RWPE2 (cell line): Measurements from ENCODE around the gene CENPN.

Source experiments
- ATAC-seq: fragments of 200-7000 bp; cut with Tn5 transposase; 3 replicates; pipeline ENCODE4 v1.9.1; 2021; ENCODE audit warnings: low read depth
- DNase-seq: peaks from one replicate; pipeline ENCODE4 v3.0.0-alpha.2; 2020; ENCODE audit warnings: low spot score
- H3K27ac ChIP-seq: fragments of 450-650 bp; 2 replicates; pipeline ENCODE4 v1.5.1; 2017; ENCODE audit warnings: mild to moderate bottlenecking; ENCODE audit not compliant: poor library complexity, severe bottlenecking
- H3K27me3 ChIP-seq: fragments of 250-450 bp; sonication (Bioruptor Pico); 2 replicates; pipeline ENCODE4 v1.5.1; 2021; ENCODE audit warnings: mild to moderate bottlenecking, moderate library complexity; ENCODE audit not compliant: insufficient read depth, poor library complexity, severe bottlenecking
- H3K36me3 ChIP-seq: fragments of 250-450 bp; sonication (Bioruptor Pico); 2 replicates; pipeline ENCODE4 v1.5.1; 2020; ENCODE audit warnings: low read depth, mild to moderate bottlenecking, moderate library complexity
- H3K4me1 ChIP-seq: fragments of 250-450 bp; sonication (Bioruptor Pico); 2 replicates; pipeline ENCODE4 v1.5.1; 2021; ENCODE audit warnings: mild to moderate bottlenecking, moderate library complexity; ENCODE audit not compliant: insufficient read depth, poor library complexity, severe bottlenecking
- H3K4me3 ChIP-seq: fragments of 250-450 bp; sonication (Bioruptor Pico); 2 replicates; pipeline ENCODE4 v1.5.1; 2021; ENCODE audit warnings: mild to moderate bottlenecking, moderate library complexity; ENCODE audit not compliant: severe bottlenecking
- H3K9me3 ChIP-seq: fragments of 250-450 bp; sonication (Bioruptor Pico); 2 replicates; pipeline ENCODE4 v1.5.1; 2021; ENCODE audit warnings: mild to moderate bottlenecking, moderate library complexity; ENCODE audit not compliant: severe bottlenecking
- CTCF ChIP-seq: fragments of 450-650 bp; IDR thresholded peaks from one replicate; pipeline ENCODE4 v1.5.1; 2017; ENCODE audit warnings: mild to moderate bottlenecking, moderate library complexity; ENCODE audit not compliant: poor library complexity, severe bottlenecking

CENPN gene

GRCh38 chr16:81081014-81081413, 74.0 kb downstream of the CENPN start:
- DNase-seq, result no peak
- Histone ChIP-seq H3K36me3 (peaks cover 30% of the 10 kb centered on the region), H3K27ac (no peak overlapping the region), H3K4me3 (no peak overlapping the region), H3K27me3 (no peaks in the 10 kb centered on the region), H3K4me1 (peaks cover 4% of the 10 kb centered on the region), H3K9me3 (no peaks in the 10 kb centered on the region)
- no peak for TF ChIP-seq CTCF
- ATAC-seq, result no peak
